HCT116 (cell line): ENCODE data around the gene CUBN. TPM values are rescaled to one million over a fixed set of nuclear protein-coding genes. Genes with fewer than 3 reads are reported as not detected.

ENCODE experiments used
- ATAC-seq: fragments of 200-7000 bp; cut with Tn5 transposase; 2 replicates; pipeline ENCODE4 v1.9.1; 2020; ENCODE audit warnings: mild to moderate bottlenecking, moderate library complexity
- BruUV-seq: library from RNA; stranded (reverse); fragments of 400-500 nt; replicated peaks from 2 replicates; lab custom pipeline; 2021; lab: Mats Ljungman, UMichigan
- CTCF ChIA-PET: fragments of 300-600 bp; sonication (Branson Sonifier 250); formaldehyde crosslinking; loops from one replicate; lab custom pipeline; 2021; ENCODE audit warnings: antibody characterized with exemption; lab: Charles Lee
- POLR2A ChIA-PET: fragments of 300-600, 350-600 bp; sonication (Branson Sonifier 250); formaldehyde crosslinking; loops from one replicate; lab custom pipeline; 2021; ENCODE audit warnings: antibody characterized with exemption; lab: Charles Lee
- RAD21 ChIA-PET, 2 experiments: fragments of 300-600 bp; sonication (Branson Sonifier 250); formaldehyde crosslinking; loops; one replicate each; lab custom pipeline; 2023; ENCODE audit warnings: low total read pairs in 2 of 2; ENCODE audit not compliant: uncharacterized antibody in 2 of 2, unreplicated experiment in 2 of 2, low non-redundant PET in 1 of 2; lab: Charles Lee
- DNase-seq: peaks from one replicate; pipeline ENCODE4 v3.0.0-alpha.2; 2010; ENCODE audit warnings: low read depth, low spot score
- H2AFZ ChIP-seq: fragments of 200-600 bp; shearing (Covaris generic), sonication (generic); 2 replicates; pipeline ENCODE4 v1.6.1; 2017; ENCODE audit warnings: low read depth, mixed run types, mixed read lengths, antibody characterized with exemption, low read length; ENCODE audit not compliant: poor library complexity, severe bottlenecking
- H3K27ac ChIP-seq: 2 replicates; pipeline ENCODE4 v1.5.1; 2012; ENCODE audit warnings: low read depth, low read length
- H3K27me3 ChIP-seq: fragments of 200-600 bp; sonication (generic); 2 replicates; pipeline ENCODE4 v1.6.1; 2016; ENCODE audit warnings: mixed run types, low read length, mixed read lengths; ENCODE audit not compliant: insufficient read depth
- H3K36me3 ChIP-seq, 2 experiments: fragments of 200-500 bp in 1 of 2; fragments of 200-600 bp in 1 of 2; sonication (Bioruptor generic) in 1 of 2; sonication (generic) in 1 of 2; 2 replicates each; pipeline versions ENCODE4 v1.5.1 to v1.6.1; 2014 to 2016; ENCODE audit warnings: low read length in 2 of 2, inconsistent platforms in 1 of 2, mixed read lengths in 1 of 2, mixed run types in 1 of 2; ENCODE audit not compliant: insufficient read depth in 2 of 2, control insufficient read depth in 1 of 2
- H3K4me1 ChIP-seq, 2 experiments: fragments of 200-600 bp in 1 of 2; sonication (generic) in 1 of 2; 2 replicates each; pipeline versions ENCODE4 v1.5.1 to v1.6.1; 2012 to 2017; ENCODE audit warnings: low read length in 2 of 2, inconsistent platforms in 1 of 2, mild to moderate bottlenecking in 1 of 2, mixed read lengths in 1 of 2, mixed run types in 1 of 2, moderate library complexity in 1 of 2; ENCODE audit not compliant: insufficient read depth in 2 of 2, control insufficient read depth in 1 of 2
- H3K4me2 ChIP-seq: fragments of 200-600 bp; sonication (generic); 2 replicates; pipeline ENCODE4 v1.6.1; 2017; ENCODE audit warnings: mixed run types, low read length, mixed read lengths
- H3K4me3 ChIP-seq, 2 experiments: fragments of 200-600 bp in 1 of 2; sonication (generic) in 1 of 2; replicated peaks in 1 of 2; 2 replicates each; pipeline ENCODE4 v1.5.1; 2011 to 2016; ENCODE audit warnings: low read length in 2 of 2, control low read depth in 1 of 2, low read depth in 1 of 2, mild to moderate bottlenecking in 1 of 2, mixed read lengths in 1 of 2, mixed run types in 1 of 2
- H3K79me2 ChIP-seq: fragments of 200-600 bp; sonication (generic); 2 replicates; pipeline ENCODE4 v1.6.1; 2017; ENCODE audit warnings: mild to moderate bottlenecking, mixed run types, low read length, moderate library complexity, mixed read lengths; ENCODE audit not compliant: insufficient read depth
- H3K9ac ChIP-seq: fragments of 200-600 bp; sonication (generic); 2 replicates; pipeline ENCODE4 v1.6.1; 2016; ENCODE audit warnings: low read length, mixed read lengths
- H3K9me2 ChIP-seq: fragments of 200-600 bp; sonication (generic), shearing (Covaris generic); 2 replicates; pipeline ENCODE4 v1.6.1; 2017; ENCODE audit warnings: mixed run types, mild to moderate bottlenecking, moderate library complexity; ENCODE audit not compliant: insufficient read depth
- H3K9me3 ChIP-seq, 2 experiments: fragments of 200-500 bp in 1 of 2; fragments of 200-600 bp in 1 of 2; sonication (Bioruptor generic) in 1 of 2; sonication (generic) in 1 of 2; 2 replicates each; pipeline ENCODE4 v1.6.1; 2014 to 2017; ENCODE audit warnings: low read length in 2 of 2, mixed read lengths in 2 of 2, inconsistent platforms in 1 of 2, low read depth in 1 of 2, mild to moderate bottlenecking in 1 of 2, mixed run types in 1 of 2, moderate library complexity in 1 of 2; ENCODE audit not compliant: control insufficient read depth in 1 of 2, insufficient read depth in 1 of 2
- H4K20me1 ChIP-seq: fragments of 200-600 bp; sonication (generic), shearing (Covaris generic); 2 replicates; pipeline ENCODE4 v1.6.1; 2017; ENCODE audit warnings: mixed run types, mild to moderate bottlenecking, moderate library complexity; ENCODE audit not compliant: insufficient read depth
- CBX3 ChIP-seq: IDR thresholded peaks from 2 replicates; pipeline ENCODE4 v1.6.1; 2012; ENCODE audit warnings: low read depth
- CEBPB ChIP-seq: IDR thresholded peaks from 2 replicates; pipeline ENCODE4 v1.6.1; 2012; ENCODE audit warnings: low read depth
- ELF1 ChIP-seq: IDR thresholded peaks from 2 replicates; pipeline ENCODE4 v1.6.1; 2012; ENCODE audit warnings: low read depth, borderline replicate concordance
- EZH2 ChIP-seq: fragments of 200-600 bp; sonication (generic); IDR thresholded peaks from 2 replicates; pipeline ENCODE4 v1.6.1; 2017; ENCODE audit warnings: antibody characterized with exemption, mixed run types
- EZH2phosphoT487 ChIP-seq: fragments of 200-600 bp; IDR thresholded peaks from 2 replicates; pipeline ENCODE4 v1.6.1; 2018; ENCODE audit warnings: antibody characterized with exemption, borderline replicate concordance
- FOSL1 ChIP-seq: IDR thresholded peaks from 2 replicates; pipeline ENCODE4 v1.6.1; 2012; ENCODE audit warnings: low read depth
- JUND ChIP-seq: IDR thresholded peaks from 2 replicates; pipeline ENCODE4 v1.6.1; 2012
- MAX ChIP-seq: IDR thresholded peaks from 2 replicates; pipeline ENCODE4 v1.6.1; 2012
- POLR2A ChIP-seq: IDR thresholded peaks from 2 replicates; pipeline ENCODE4 v1.7.0; 2011; ENCODE audit warnings: borderline replicate concordance; ENCODE audit not compliant: insufficient read depth, insufficient read length; ENCODE audit errors: extremely low read depth
- POLR2AphosphoS5 ChIP-seq: IDR thresholded peaks from 2 replicates; pipeline ENCODE4 v1.6.1; 2011; ENCODE audit warnings: mild to moderate bottlenecking, low read depth, low read length, moderate library complexity
- REST ChIP-seq: IDR thresholded peaks from 2 replicates; pipeline ENCODE4 v1.6.1; 2012; ENCODE audit warnings: low read depth
- SIN3A ChIP-seq: IDR thresholded peaks from 2 replicates; pipeline ENCODE4 v1.6.1; 2012; ENCODE audit warnings: low read depth
- SRF ChIP-seq: IDR thresholded peaks from 2 replicates; pipeline ENCODE4 v1.6.1; 2012; ENCODE audit warnings: low read depth
- YY1 ChIP-seq: IDR thresholded peaks from 2 replicates; pipeline ENCODE4 v1.6.1; 2011; ENCODE audit warnings: low read length, low read depth, moderate library complexity, mild to moderate bottlenecking; ENCODE audit not compliant: insufficient replicate concordance; ENCODE audit errors: extremely low read depth
- ZFX ChIP-seq: fragments of 450-650 bp; IDR thresholded peaks from 2 replicates; pipeline ENCODE4 v1.6.1; 2017
- intact Hi-C: fragments of 100-400 bp; cut with micrococcal nuclease; formaldehyde crosslinking; loops from 2 replicates; pipeline ENCODE4 v1.10.0; 2022
- total RNA-seq: library from RNA; stranded (reverse); gene quantifications from one replicate; pipeline ENCODE4 v1.2.1, GENCODE V29; 2021; ENCODE audit not compliant: unreplicated experiment
- TF ChIP-seq, protein P1 (sequence below): IDR thresholded peaks from 2 replicates; pipeline ENCODE4 v1.6.1; 2012
- TF ChIP-seq, protein P2 (sequence below), 3 experiments: fragments of 200-600 bp in 1 of 3; sonication (generic) in 1 of 3; IDR thresholded peaks in 2 of 3; conservative IDR thresholded peaks in 1 of 3; 2 replicates each; pipeline ENCODE4 v1.5.1; 2012 to 2017; ENCODE audit warnings: low read depth in 2 of 3, low read length in 2 of 3, antibody characterized with exemption in 1 of 3, borderline replicate concordance in 1 of 3, control low read depth in 1 of 3, mild to moderate bottlenecking in 1 of 3, mixed read lengths in 1 of 3, mixed run types in 1 of 3, moderate library complexity in 1 of 3; ENCODE audit not compliant: insufficient read depth in 1 of 3

Gene CUBN
- total RNA-seq, 1 experiment from 2014 or later, result 1.2 TPM

GRCh38 chr10:16803464-16803863 lies 326.1 kb downstream of the CUBN start:
- RAD21 ChIA-PET, result no interaction called here
- Histone ChIP-seq H2AFZ (no peak overlapping the region), H3K36me3 (no peaks in the 10 kb centered on the region)
- POLR2A ChIA-PET, result no interaction called here
- no peak for TF ChIP-seq ZFX
- TF ChIP-seq CBX3, result no peak
- TF ChIP-seq, all 23 proteins: peak for 0
- H3K9me2 ChIP-seq, result no peaks in the 10 kb centered on the region
- no peaks in the 10 kb centered on the region for H3K4me1 ChIP-seq
- CTCF ChIA-PET, result interaction anchor here (1.8 kb wide), 1 partner anchor 10 kb away, joined by 5 read pairs; no protein-coding TSS in a partner anchor
- no TSS peak for BruUV-seq
- intact Hi-C loops, result loop anchor here (10.0 kb wide), 1 partner anchor 899 kb away; no protein-coding TSS in a partner anchor
- H4K20me1 ChIP-seq, result no peaks in the 10 kb centered on the region
- no peak overlapping the region for H3K27ac ChIP-seq
- H3K4me3 ChIP-seq, result no peak overlapping the region
- no peak overlapping the region for H3K4me2 ChIP-seq
- no peak for ATAC-seq
- H3K27me3 ChIP-seq, result no peaks in the 10 kb centered on the region
- no peaks in the 10 kb centered on the region for H3K9me3 ChIP-seq
- peaks cover 9% of the 10 kb centered on the region; the same call in 1 of the 2 replicates for H3K79me2 ChIP-seq
- no peak overlapping the region for H3K9ac ChIP-seq
- no peak for DNase-seq

- no peaks in the 10 kb centered on the region for H3K4me1 ChIP-seq
- no peak overlapping the region for H3K27ac ChIP-seq
- ATAC-seq, result no peak
- ChIA-PET CTCF (no interaction called here), RAD21 (no interaction called here), POLR2A (no interaction called here)
- no peaks in the 10 kb centered on the region for H4K20me1 ChIP-seq
- intact Hi-C loops, result loop anchor here (10.0 kb wide), 1 partner anchor 895 kb away; no protein-coding TSS in a partner anchor
- H3K4me2 ChIP-seq, result no peak overlapping the region
- H3K36me3 ChIP-seq, result no peaks in the 10 kb centered on the region
- no peaks in the 10 kb centered on the region for H3K9me2 ChIP-seq
- H3K9me3 ChIP-seq, result no peaks in the 10 kb centered on the region
- no peak overlapping the region for H2AFZ ChIP-seq
- BruUV-seq, result no TSS peak
- DNase-seq, result no peak
- H3K9ac ChIP-seq, result no peak overlapping the region
- H3K4me3 ChIP-seq, result no peak overlapping the region
- peaks cover 15% of the 10 kb centered on the region for H3K79me2 ChIP-seq
- H3K27me3 ChIP-seq, result no peaks in the 10 kb centered on the region
- TF ChIP-seq EZH2 (no peak), YY1 (no peak), ZFX (no peak), EZH2phosphoT487 (no peak), SRF (no peak), CEBPB (no peak), POLR2A (no peak), SIN3A (no peak), FOSL1 (no peak), JUND (no peak), POLR2AphosphoS5 (no peak), MAX (no peak), ELF1 (no peak), REST (no peak)
- TF ChIP-seq, protein P1, sequence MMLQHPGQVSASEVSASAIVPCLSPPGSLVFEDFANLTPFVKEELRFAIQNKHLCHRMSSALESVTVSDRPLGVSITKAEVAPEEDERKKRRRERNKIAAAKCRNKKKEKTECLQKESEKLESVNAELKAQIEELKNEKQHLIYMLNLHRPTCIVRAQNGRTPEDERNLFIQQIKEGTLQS, result no peak
- TF ChIP-seq, protein P2, sequence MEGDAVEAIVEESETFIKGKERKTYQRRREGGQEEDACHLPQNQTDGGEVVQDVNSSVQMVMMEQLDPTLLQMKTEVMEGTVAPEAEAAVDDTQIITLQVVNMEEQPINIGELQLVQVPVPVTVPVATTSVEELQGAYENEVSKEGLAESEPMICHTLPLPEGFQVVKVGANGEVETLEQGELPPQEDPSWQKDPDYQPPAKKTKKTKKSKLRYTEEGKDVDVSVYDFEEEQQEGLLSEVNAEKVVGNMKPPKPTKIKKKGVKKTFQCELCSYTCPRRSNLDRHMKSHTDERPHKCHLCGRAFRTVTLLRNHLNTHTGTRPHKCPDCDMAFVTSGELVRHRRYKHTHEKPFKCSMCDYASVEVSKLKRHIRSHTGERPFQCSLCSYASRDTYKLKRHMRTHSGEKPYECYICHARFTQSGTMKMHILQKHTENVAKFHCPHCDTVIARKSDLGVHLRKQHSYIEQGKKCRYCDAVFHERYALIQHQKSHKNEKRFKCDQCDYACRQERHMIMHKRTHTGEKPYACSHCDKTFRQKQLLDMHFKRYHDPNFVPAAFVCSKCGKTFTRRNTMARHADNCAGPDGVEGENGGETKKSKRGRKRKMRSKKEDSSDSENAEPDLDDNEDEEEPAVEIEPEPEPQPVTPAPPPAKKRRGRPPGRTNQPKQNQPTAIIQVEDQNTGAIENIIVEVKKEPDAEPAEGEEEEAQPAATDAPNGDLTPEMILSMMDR (IDR thresholded peaks at IDR 0.05 in 2 of 3, conservative IDR thresholded peaks at IDR 0.05 in 1 of 3; ENCODE audit: borderline replicate concordance in 1 of 3, insufficient read depth in 1 of 3, low read depth in 2 of 3, low read length in 2 of 3), result no peak
These were observed 330.0 kb downstream of the CUBN start for GRCh38 chr10:16799621-16800020.
